Activated naive CD8-positive, alpha-beta T cell treated with anti-CD3 and anti-CD28 coated beads, Interleukin-2, amount 50 U/mL, for 24 hours (primary cell): ENCODE results near the gene WFS1.

ENCODE experiments used
- ATAC-seq: fragments of 150-1000 bp; cut with Tn5 transposase; one replicate; pipeline ENCODE4 v1.10.0; 2021
- DNase-seq: peaks from one replicate; pipeline ENCODE4 v3.0.0; 2021
- H3K27ac Mint-ChIP-seq: one replicate; pipeline ENCODE4 v1.8.0; 2021; ENCODE audit warnings: mild to moderate bottlenecking, mixed read lengths
- H3K27me3 Mint-ChIP-seq: one replicate; pipeline ENCODE4 v1.8.0; 2021; ENCODE audit warnings: mixed read lengths
- H3K36me3 Mint-ChIP-seq: one replicate; pipeline ENCODE4 v1.8.0; 2021; ENCODE audit warnings: low read depth, mixed read lengths
- H3K4me1 Mint-ChIP-seq: one replicate; pipeline ENCODE4 v1.8.0; 2021; ENCODE audit warnings: mixed read lengths
- H3K4me3 Mint-ChIP-seq: one replicate; pipeline ENCODE4 v1.8.0; 2021; ENCODE audit warnings: mild to moderate bottlenecking, moderate library complexity, mixed read lengths
- H3K9me3 Mint-ChIP-seq: one replicate; pipeline ENCODE4 v1.8.0; 2021; ENCODE audit warnings: mixed read lengths

Gene WFS1, protein sequence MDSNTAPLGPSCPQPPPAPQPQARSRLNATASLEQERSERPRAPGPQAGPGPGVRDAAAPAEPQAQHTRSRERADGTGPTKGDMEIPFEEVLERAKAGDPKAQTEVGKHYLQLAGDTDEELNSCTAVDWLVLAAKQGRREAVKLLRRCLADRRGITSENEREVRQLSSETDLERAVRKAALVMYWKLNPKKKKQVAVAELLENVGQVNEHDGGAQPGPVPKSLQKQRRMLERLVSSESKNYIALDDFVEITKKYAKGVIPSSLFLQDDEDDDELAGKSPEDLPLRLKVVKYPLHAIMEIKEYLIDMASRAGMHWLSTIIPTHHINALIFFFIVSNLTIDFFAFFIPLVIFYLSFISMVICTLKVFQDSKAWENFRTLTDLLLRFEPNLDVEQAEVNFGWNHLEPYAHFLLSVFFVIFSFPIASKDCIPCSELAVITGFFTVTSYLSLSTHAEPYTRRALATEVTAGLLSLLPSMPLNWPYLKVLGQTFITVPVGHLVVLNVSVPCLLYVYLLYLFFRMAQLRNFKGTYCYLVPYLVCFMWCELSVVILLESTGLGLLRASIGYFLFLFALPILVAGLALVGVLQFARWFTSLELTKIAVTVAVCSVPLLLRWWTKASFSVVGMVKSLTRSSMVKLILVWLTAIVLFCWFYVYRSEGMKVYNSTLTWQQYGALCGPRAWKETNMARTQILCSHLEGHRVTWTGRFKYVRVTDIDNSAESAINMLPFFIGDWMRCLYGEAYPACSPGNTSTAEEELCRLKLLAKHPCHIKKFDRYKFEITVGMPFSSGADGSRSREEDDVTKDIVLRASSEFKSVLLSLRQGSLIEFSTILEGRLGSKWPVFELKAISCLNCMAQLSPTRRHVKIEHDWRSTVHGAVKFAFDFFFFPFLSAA

DNA sequence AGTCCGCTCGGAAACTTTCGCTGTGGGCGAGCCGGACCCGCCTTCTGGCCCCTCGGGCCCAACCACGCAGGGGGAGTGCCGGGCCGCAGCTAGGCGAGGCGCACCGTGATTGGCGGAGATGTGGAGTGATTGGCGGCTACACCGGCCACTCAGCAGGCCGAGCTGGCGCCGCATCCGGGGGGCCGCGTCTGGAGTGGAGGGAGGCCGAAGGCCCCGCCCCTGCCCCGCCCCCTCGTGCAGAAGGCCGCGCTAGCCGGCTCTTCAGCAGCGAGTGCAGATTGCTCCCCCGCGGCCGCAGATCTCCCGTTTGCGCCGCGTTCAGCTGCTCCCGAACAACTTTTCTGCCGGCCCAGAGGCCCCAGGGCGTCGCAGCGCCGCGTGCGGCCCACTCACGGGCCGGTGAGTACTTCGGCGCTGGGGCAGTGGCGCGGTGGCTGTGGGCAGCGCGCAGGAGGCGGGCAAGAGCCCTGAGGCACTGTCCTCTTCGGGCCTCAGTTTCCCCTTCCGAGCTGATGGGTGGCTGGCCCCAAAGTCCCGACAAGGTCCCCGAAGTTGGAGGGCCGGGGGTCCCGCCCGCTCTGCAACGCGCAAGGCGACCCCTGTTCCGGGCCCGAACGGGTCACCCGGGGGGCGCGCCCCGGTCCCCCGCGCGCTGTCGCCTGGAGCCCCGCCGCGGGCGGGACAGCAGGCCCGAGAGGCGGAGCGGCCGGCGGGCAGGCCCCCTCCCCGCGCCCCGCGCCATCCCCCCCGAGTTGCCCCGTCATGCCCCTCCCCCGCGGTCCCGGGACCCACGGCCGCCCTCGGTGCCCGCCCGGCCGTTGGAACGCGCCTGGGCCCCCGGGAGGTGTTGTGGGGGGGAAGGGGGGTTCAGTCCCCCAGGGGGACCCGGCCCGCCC lies at the start of gene WFS1:
Gene WFS1, plus strand, starts transcription at position 235 of the 896 bp plus-strand sequence. CDS start 7,606 bp downstream, outside the sequence.
- DNase-seq (peak; percentile 98), ATAC-seq (peak; percentile 100)
- peak within 1 kb of the TSS; percentile 79 for H3K4me3 Mint-ChIP-seq
- no peaks in the 10 kb centered on the region for H3K36me3 Mint-ChIP-seq
- peaks cover 12% of the 10 kb centered on the region for H3K27me3 Mint-ChIP-seq
- peaks cover 21% of the 10 kb centered on the region for H3K4me1 Mint-ChIP-seq
- H3K9me3 Mint-ChIP-seq = no peaks in the 10 kb centered on the region
- H3K27ac Mint-ChIP-seq = peak within 1 kb of the TSS; percentile 52

DNA sequence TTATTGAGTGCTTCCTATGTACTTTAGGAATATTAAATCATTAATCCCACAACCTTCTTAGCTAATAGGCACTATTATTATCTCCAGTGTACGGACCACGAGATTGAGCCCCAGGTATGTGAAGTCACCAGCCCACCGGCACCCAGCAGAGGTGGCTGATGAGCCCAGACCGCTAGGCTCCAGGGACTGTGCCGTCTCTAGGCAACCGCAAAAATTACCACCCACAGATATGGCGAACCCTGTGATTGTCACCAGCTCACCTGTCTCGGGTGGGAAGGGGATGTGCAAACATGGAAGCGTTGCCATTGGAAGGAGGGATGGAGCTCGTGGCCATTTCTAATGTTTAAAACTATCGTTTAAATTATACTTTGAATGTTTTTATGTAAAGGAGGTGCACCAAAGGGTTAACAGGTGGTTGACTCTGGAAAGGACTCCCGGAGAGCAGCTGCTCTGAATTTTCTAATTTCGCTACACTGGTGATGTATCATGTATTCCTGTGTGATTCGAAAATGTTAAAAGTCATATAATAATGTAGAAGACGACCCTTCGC lies 48.3 kb upstream of the WFS1 start:
- Mint-ChIP-seq H3K27me3 (peaks cover 68% of the 10 kb centered on the region), H3K27ac (no peak overlapping the region), H3K4me1 (no peaks in the 10 kb centered on the region), H3K36me3 (peaks cover 2% of the 10 kb centered on the region), H3K4me3 (no peak overlapping the region), H3K9me3 (no peaks in the 10 kb centered on the region)
- DNase-seq (no peak), ATAC-seq (no peak)

GRCh38 chr4:6221851-6222760 lies 47.5 kb upstream of the WFS1 start:
- Mint-ChIP-seq H3K4me3 (no peak overlapping the region), H3K27ac (no peak overlapping the region), H3K36me3 (peaks cover 2% of the 10 kb centered on the region), H3K4me1 (no peaks in the 10 kb centered on the region), H3K27me3 (peaks cover 65% of the 10 kb centered on the region), H3K9me3 (no peaks in the 10 kb centered on the region)
- DNase-seq (peak; percentile 26), ATAC-seq (no peak)

GRCh38 chr4:6222761-6223292 lies 46.8 kb upstream of the WFS1 start:
- ATAC-seq (no peak), DNase-seq (no peak)
- Mint-ChIP-seq H3K27me3 (peaks cover 64% of the 10 kb centered on the region), H3K9me3 (no peaks in the 10 kb centered on the region), H3K4me1 (no peaks in the 10 kb centered on the region), H3K4me3 (no peak overlapping the region), H3K36me3 (peaks cover 2% of the 10 kb centered on the region), H3K27ac (no peak overlapping the region)

DNA sequence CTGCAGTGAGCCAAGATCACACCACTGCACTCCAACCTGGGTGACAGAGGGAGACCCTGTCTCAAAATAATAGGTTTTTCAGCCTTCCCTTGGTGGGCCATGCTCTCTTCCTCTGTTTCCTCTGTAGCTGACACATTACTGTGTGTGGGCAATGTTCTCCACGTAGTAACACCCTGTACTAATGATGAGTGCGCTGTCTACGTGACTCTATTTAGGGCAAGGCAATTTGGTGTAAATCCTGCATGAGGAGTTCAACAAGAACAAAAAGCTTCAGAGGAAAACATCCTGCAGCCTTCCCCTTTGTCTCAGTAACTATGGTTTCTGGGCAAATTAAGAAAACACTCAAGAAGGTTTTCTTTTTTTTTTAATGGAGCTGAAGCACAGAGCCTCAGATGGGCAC lies 44.9 kb upstream of the WFS1 start:
- H3K4me1 Mint-ChIP-seq = no peaks in the 10 kb centered on the region
- no peaks in the 10 kb centered on the region for H3K9me3 Mint-ChIP-seq

DNA sequence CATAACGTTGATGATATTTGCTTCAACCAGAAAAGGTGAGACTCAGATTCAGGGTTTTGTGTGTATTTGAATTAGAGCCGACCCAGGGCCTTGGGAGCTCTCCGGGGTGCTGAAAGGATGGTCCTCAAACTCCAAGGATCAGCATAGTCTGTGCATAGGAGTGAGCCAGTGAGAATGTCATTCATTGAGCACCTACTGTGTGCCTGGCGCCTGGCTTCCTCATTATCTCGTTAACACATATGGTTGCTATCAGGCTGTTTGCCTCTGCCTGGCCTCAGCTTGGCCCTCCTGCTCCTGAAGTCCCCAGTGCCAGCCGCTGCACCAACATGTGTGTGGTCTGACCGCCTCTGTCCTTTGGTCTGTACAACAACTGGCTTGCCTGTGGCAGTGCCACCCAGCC lies 44.2 kb upstream of the WFS1 start:
- Mint-ChIP-seq H3K36me3 (peaks cover 2% of the 10 kb centered on the region), H3K27me3 (peaks cover 49% of the 10 kb centered on the region), H3K27ac (no peak overlapping the region)

More for the DNA sequence above, 44.9 kb upstream of the WFS1 start:
- no peak for ATAC-seq
- no peak overlapping the region for H3K27ac Mint-ChIP-seq
- peaks cover 2% of the 10 kb centered on the region for H3K36me3 Mint-ChIP-seq
- peaks cover 54% of the 10 kb centered on the region for H3K27me3 Mint-ChIP-seq
- no peak for DNase-seq
- no peak overlapping the region for H3K4me3 Mint-ChIP-seq

GRCh38 chr4:6226506-6226905 lies 43.1 kb upstream of the WFS1 start:
- Mint-ChIP-seq H3K4me3 (no peak overlapping the region), H3K27ac (no peak overlapping the region), H3K9me3 (no peaks in the 10 kb centered on the region), H3K36me3 (peaks cover 2% of the 10 kb centered on the region), H3K27me3 (peaks cover 39% of the 10 kb centered on the region), H3K4me1 (no peaks in the 10 kb centered on the region)
- no peak for ATAC-seq
- DNase-seq = no peak

More for the DNA sequence above, 44.2 kb upstream of the WFS1 start:
- Mint-ChIP-seq H3K4me3 (no peak overlapping the region), H3K9me3 (no peaks in the 10 kb centered on the region), H3K4me1 (no peaks in the 10 kb centered on the region)
- DNase-seq (peak; percentile 19), ATAC-seq (no peak)

GRCh38 chr4:6227412-6228157 lies 42.1 kb upstream of the WFS1 start:
- no peak for ATAC-seq
- H3K36me3 Mint-ChIP-seq = peaks cover under 1% of the 10 kb centered on the region
- H3K9me3 Mint-ChIP-seq = no peaks in the 10 kb centered on the region
- peaks cover 35% of the 10 kb centered on the region for H3K27me3 Mint-ChIP-seq
- no peak for DNase-seq
- H3K4me3 Mint-ChIP-seq = no peak overlapping the region
- H3K4me1 Mint-ChIP-seq = no peaks in the 10 kb centered on the region
- H3K27ac Mint-ChIP-seq = no peak overlapping the region

GRCh38 chr4:6228158-6229067 lies 41.2 kb upstream of the WFS1 start:
- DNase-seq = no peak
- no peak for ATAC-seq

GRCh38 chr4:6229095-6229494 lies 40.6 kb upstream of the WFS1 start:
- H3K27ac Mint-ChIP-seq = no peak overlapping the region
- peaks cover 20% of the 10 kb centered on the region for H3K27me3 Mint-ChIP-seq
- DNase-seq = no peak
- no peaks in the 10 kb centered on the region for H3K4me1 Mint-ChIP-seq
- H3K36me3 Mint-ChIP-seq = no peaks in the 10 kb centered on the region
- no peak for ATAC-seq
- H3K9me3 Mint-ChIP-seq = no peaks in the 10 kb centered on the region
- H3K4me3 Mint-ChIP-seq = no peak overlapping the region

More at GRCh38 chr4:6228158-6229067, 41.2 kb upstream of the WFS1 start:
- Mint-ChIP-seq H3K4me3 (no peak overlapping the region), H3K27ac (no peak overlapping the region), H3K9me3 (no peaks in the 10 kb centered on the region), H3K27me3 (peaks cover 26% of the 10 kb centered on the region), H3K36me3 (no peaks in the 10 kb centered on the region), H3K4me1 (no peaks in the 10 kb centered on the region)

GRCh38 chr4:6229671-6230501 lies 39.8 kb upstream of the WFS1 start:
- no peak overlapping the region for H3K27ac Mint-ChIP-seq
- no peaks in the 10 kb centered on the region for H3K36me3 Mint-ChIP-seq
- ATAC-seq = no peak
- no peaks in the 10 kb centered on the region for H3K9me3 Mint-ChIP-seq
- no peak for DNase-seq
- peaks cover 16% of the 10 kb centered on the region for H3K27me3 Mint-ChIP-seq
- no peaks in the 10 kb centered on the region for H3K4me1 Mint-ChIP-seq
- no peak overlapping the region for H3K4me3 Mint-ChIP-seq
